ENCODE results near the gene ATP6AP2.
"Not testable (repeated sequence)": the region's sequence is repeated elsewhere in the genome, so short reads cannot be mapped to it uniquely, and the experiment has no call there.

Gene ATP6AP2

GRCh38 chrX:40579900-40580536 lies 752 bp upstream of the ATP6AP2 start:
- no peaks in the 10 kb centered on the region for H3K36me3 ChIP-seq
- peaks cover 0 to 5% (median 0%) of the 10 kb centered on the region in 11 experiments; a peak in 2 of 22 replicates for H3K9me3 ChIP-seq (replicated peaks in 1 of 11)
- H4K20me1 ChIP-seq, result peaks cover 8 to 34% (median 23%) of the 10 kb centered on the region in 11 experiments; a peak in 16 of 22 replicates
- peak overlapping the region; percentile 56 to 89 (median 83); a peak in 21 of 22 replicates for H3K9ac ChIP-seq
- H3K27ac ChIP-seq, result peak overlapping the region in 10 of 11 experiments; percentile 25 to 84 (median 71); a peak in 19 of 22 replicates
- peak in 3 of 11 experiments; percentile 10 to 52 (median 30); a peak in 3 of 22 replicates for TF ChIP-seq Cebpa-rat (IDR thresholded peaks at IDR 0.05)
- H3K4me2 ChIP-seq, result peak overlapping the region; percentile 32 to 73 (median 59)
- peaks cover 9 to 49% (median 12%) of the 10 kb centered on the region in 10 experiments for H3K4me1 ChIP-seq
- peak overlapping the region; percentile 72 to 88 (median 78) for H3K4me3 ChIP-seq
- peaks cover 0 to 15% (median 5%) of the 10 kb centered on the region in 11 experiments; a peak in 8 of 22 replicates for H3K27me3 ChIP-seq

DNA sequence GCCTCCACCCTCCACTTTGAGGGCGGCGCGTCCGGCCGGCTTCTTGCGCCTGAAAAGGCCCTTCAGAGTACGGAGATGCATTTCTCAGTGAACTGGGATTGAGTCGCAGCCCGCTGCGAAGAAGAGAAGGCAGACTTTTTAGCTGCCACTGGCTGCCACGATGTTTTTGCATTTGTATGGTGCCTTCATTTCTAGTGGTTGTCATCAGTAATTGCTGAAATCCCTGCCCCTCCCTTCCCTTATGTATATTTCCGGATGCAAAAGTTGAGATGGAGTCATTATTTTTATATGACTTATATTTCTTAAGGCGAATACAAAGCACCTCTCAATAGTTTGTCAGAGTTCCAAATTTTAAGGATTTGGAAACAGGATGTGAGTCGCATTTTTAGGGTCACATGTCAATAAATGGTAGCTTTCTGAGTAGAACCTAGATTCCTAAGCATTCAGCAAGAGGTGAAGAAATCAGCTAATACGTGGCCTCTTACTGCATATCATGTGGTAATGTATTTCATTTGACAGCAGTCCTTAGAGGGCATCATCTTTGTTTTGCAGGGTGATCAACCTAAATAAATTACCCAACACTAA lies 658 bp downstream of the ATP6AP2 start:
- peaks cover 3 to 27% (median 15%) of the 10 kb centered on the region in 11 experiments; a peak in 12 of 22 replicates for H3K27me3 ChIP-seq
- H3K4me1 ChIP-seq, result peaks cover 9 to 52% (median 12%) of the 10 kb centered on the region in 10 experiments
- no peak for TF ChIP-seq Cebpa-rat (IDR thresholded peaks at IDR 0.05)
- H3K36me3 ChIP-seq, result no peaks in the 10 kb centered on the region
- H4K20me1 ChIP-seq, result peaks cover 18 to 47% (median 35%) of the 10 kb centered on the region in 11 experiments; a peak in 18 of 22 replicates
- peak overlapping the region; percentile 75 to 89 (median 84) for H3K9ac ChIP-seq
- H3K27ac ChIP-seq, result peak overlapping the region; percentile 56 to 84 (median 73)
- peak overlapping the region; percentile 60 to 84 (median 71) for H3K4me2 ChIP-seq
- H3K4me3 ChIP-seq, result peak overlapping the region; percentile 72 to 88 (median 78)
- peaks cover 0 to 5% (median 0%) of the 10 kb centered on the region in 11 experiments; a peak in 2 of 22 replicates for H3K9me3 ChIP-seq (replicated peaks in 1 of 11)

DNA sequence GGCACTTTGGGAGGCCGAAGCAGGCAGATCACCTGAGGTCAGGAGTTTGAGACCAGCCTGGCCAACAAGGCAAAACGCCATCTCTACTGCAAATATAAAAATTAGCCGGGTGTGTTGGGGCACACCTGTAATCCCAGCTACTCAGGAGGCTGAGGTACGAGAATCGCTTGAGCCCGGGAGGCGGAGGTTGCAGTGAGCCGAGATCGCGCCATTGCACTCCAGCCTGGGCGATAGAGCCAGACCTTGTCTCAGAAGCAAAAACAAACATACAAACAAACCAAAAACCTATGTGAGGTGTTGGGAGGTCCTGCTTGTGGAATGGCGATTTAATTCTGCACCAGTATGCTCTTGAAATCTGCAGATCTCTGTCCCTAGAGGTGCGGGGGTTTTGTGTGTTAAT lies 1.4 kb downstream of the ATP6AP2 start:
- Histone ChIP-seq H4K20me1 (peaks cover 22 to 54% (median 43%) of the 10 kb centered on the region in 11 experiments; a peak in 19 of 22 replicates), H3K4me2 (peak overlapping the region; percentile 60 to 84 (median 71)), H3K27me3 (peaks cover 3 to 27% (median 15%) of the 10 kb centered on the region in 11 experiments; a peak in 12 of 22 replicates), H3K9ac (peak overlapping the region in 7 of 11 experiments; percentile 0 to 89 (median 84); a peak in 7 of 22 replicates), H3K4me3 (peak overlapping the region in 9 of 10 experiments; percentile 72 to 88 (median 78); a peak in 14 of 20 replicates), H3K4me1 (peaks cover 9 to 59% (median 12%) of the 10 kb centered on the region in 10 experiments)
- H3K36me3 ChIP-seq; H3K9me3 ChIP-seq (replicated peaks in 1 of 11); H3K27ac ChIP-seq: not testable (repeated sequence)

DNA sequence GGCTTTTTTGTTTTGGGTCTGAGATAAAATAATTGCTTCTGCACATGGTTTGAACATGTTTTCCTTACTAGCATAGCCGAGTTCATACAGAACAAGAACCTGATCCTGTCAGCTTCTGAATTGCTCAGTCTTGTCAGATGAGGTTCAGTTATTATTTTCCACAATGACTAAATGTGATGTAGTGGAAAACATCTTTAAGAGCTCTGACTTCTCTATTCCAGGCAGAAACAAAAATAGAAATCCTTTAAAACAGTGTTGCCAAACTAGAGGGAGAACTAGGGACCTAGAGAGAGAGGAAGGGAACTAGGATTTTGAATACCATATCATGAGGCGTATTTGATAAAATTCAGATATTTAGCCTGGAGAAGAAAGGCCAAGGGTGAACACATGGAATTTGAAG lies 2.0 kb downstream of the ATP6AP2 start:
- Histone ChIP-seq H3K4me1 (peaks cover 9 to 61% (median 12%) of the 10 kb centered on the region in 10 experiments), H3K9ac (0 out of 22 replicates have a peak overlapping the region, but pooled peaks of 1 of the 11 experiments have one; percentile 21), H3K9me3 (replicated peaks in 1 of 11) (peaks cover 0 to 5% (median 0%) of the 10 kb centered on the region in 11 experiments; a peak in 2 of 22 replicates), H3K27ac (no peak overlapping the region), H4K20me1 (peaks cover 22 to 60% (median 49%) of the 10 kb centered on the region in 11 experiments; a peak in 19 of 22 replicates), H3K36me3 (no peaks in the 10 kb centered on the region), H3K4me2 (peak overlapping the region in 3 of 11 experiments; percentile 66 to 84 (median 83); a peak in 6 of 22 replicates), H3K27me3 (peaks cover 3 to 27% (median 15%) of the 10 kb centered on the region in 11 experiments; a peak in 12 of 22 replicates), H3K4me3 (no peak overlapping the region)
- no peak for TF ChIP-seq Cebpa-rat (IDR thresholded peaks at IDR 0.05)

- H3K9me3 ChIP-seq (replicated peaks in 1 of 11); H3K9ac ChIP-seq; H3K27ac ChIP-seq; H3K4me3 ChIP-seq; H3K4me2 ChIP-seq: not testable (repeated sequence)
- peaks cover 0 to 30% (median 0%) of the 10 kb centered on the region in 10 experiments; a peak in 7 of 20 replicates for H3K4me1 ChIP-seq
- peaks cover 6 to 51% (median 42%) of the 10 kb centered on the region in 11 experiments; a peak in 15 of 22 replicates for H4K20me1 ChIP-seq
- peaks cover 3 to 33% (median 13%) of the 10 kb centered on the region in 11 experiments; a peak in 11 of 22 replicates for H3K27me3 ChIP-seq
- H3K36me3 ChIP-seq, result peaks cover 19 to 39% (median 32%) of the 10 kb centered on the region in 11 experiments; a peak in 21 of 22 replicates
Observed at GRCh38 chrX:40587623-40588022, 6.9 kb downstream of the ATP6AP2 start.

DNA sequence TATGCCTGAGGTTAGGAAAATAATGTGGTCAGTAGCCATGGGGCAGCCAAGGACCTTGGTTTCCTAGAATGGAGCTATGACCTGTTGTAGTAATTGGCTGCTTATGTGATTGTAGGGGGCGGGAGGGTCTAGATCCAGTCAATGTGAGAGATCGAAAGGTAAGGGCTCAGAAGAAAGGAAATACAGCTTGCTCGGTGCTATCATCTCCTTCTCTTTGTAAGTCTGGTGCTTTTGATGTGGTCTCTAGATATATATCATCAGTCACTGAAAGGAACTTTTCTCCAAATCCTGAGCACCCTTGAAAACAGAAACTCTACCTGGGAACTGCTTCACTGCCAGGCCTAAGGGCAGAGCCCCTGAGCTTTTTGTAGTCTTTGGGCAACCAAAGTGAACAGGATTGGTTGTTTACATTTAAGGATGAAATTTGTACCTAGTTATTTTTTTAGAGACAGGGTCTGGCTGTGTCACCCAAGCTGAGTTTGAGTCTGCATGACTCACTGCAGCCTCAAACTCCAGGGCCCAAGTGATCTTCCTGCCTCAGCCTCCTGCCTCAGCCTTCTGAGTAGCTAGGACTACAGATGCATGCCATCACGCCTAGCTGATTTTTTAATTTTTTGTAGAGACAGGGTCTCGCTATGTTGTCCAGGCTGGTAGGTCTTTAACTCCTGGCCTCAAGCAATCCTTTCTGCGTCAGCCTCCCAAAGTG lies 9.0 kb downstream of the ATP6AP2 start:
- peaks cover 0 to 32% (median 23%) of the 10 kb centered on the region in 11 experiments; a peak in 14 of 22 replicates for H4K20me1 ChIP-seq

GRCh38 chrX:40603446-40603845 lies 22.7 kb downstream of the ATP6AP2 start:
- H3K4me2 ChIP-seq, result no peak overlapping the region
- no peaks in the 10 kb centered on the region for H3K4me1 ChIP-seq
- H3K9me3 ChIP-seq (replicated peaks in 1 of 11), result no peaks in the 10 kb centered on the region
- H3K9ac ChIP-seq, result no peak overlapping the region
- H3K36me3 ChIP-seq, result peaks cover 15 to 71% (median 37%) of the 10 kb centered on the region in 11 experiments; a peak in 21 of 22 replicates
- no peak for TF ChIP-seq Cebpa-rat (IDR thresholded peaks at IDR 0.05)
- no peak overlapping the region for H3K4me3 ChIP-seq
- no peaks in the 10 kb centered on the region for H4K20me1 ChIP-seq
- H3K27me3 ChIP-seq, result peaks cover 0 to 11% (median 0%) of the 10 kb centered on the region in 11 experiments; a peak in 4 of 22 replicates
- no peak overlapping the region for H3K27ac ChIP-seq

More for the DNA sequence above, 9.0 kb downstream of the ATP6AP2 start:
- H3K27ac ChIP-seq; H3K4me3 ChIP-seq; H3K9ac ChIP-seq; H3K4me2 ChIP-seq; H3K9me3 ChIP-seq (replicated peaks in 1 of 11): not testable (repeated sequence)
- Histone ChIP-seq H3K36me3 (peaks cover 31 to 58% (median 43%) of the 10 kb centered on the region in 11 experiments; a peak in 21 of 22 replicates), H3K4me1 (peaks cover 0 to 17% (median 0%) of the 10 kb centered on the region in 10 experiments; a peak in 3 of 20 replicates), H3K27me3 (peaks cover 0 to 30% (median 9%) of the 10 kb centered on the region in 11 experiments; a peak in 10 of 22 replicates)

- no peak for TF ChIP-seq Cebpa-rat (IDR thresholded peaks at IDR 0.05)
- no peaks in the 10 kb centered on the region for H4K20me1 ChIP-seq
- no peaks in the 10 kb centered on the region for H3K4me1 ChIP-seq
- no peaks in the 10 kb centered on the region for H3K9me3 ChIP-seq (replicated peaks in 1 of 11)
- H3K27me3 ChIP-seq, result peaks cover 0 to 10% (median 0%) of the 10 kb centered on the region in 11 experiments; a peak in 3 of 22 replicates
- no peak overlapping the region for H3K27ac ChIP-seq
- H3K36me3 ChIP-seq, result peaks cover 0 to 32% (median 10%) of the 10 kb centered on the region in 11 experiments; a peak in 8 of 22 replicates
- no peak overlapping the region for H3K4me3 ChIP-seq
- H3K4me2 ChIP-seq, result no peak overlapping the region
- no peak overlapping the region for H3K9ac ChIP-seq
Observed at GRCh38 chrX:40607381-40607780, 26.6 kb downstream of the ATP6AP2 start.

All from BLaER1 treated with 17β-estradiol and CSF1 and Interleukin-3, amounts not matched to agents 10 nM and 100 nM (cell line).